Activated CD4-positive, alpha-beta T cell treated with anti-CD3 and anti-CD28 coated beads, Interleukin-2, Interleukin-4, amounts not matched to agents 100 ng/mL and 50 ng/mL, durations not matched to agents 16 hours and 8 hours (primary cell): ENCODE data around the gene PDPN.

Source experiments
- DNase-seq: peaks from one replicate; pipeline ENCODE4 v3.0.0-alpha.2; 2020; ENCODE audit warnings: low spot score

Gene PDPN

DNA sequence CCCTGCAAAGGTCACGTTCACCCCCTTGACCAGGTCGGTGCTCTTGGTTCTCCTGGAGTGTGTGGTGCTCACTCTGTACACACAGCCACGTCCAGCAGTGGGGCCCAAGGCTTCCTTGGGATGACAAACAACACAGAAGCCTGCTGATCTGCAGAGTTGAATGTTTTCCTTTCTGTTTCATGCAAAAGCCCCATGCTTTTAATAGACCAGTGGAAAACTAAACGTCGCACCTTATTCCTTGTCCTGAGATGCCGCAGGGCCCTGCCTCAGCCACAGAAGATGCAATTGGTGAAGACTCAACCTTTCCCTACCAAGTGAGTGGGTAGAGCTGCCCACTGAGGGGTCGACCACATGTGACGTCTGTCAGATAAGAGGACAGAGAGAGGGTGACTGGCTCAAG, 5.8 kb upstream of the PDPN start:
- no peak for DNase-seq

GRCh38 chr1:13581446-13581845, 2.2 kb upstream of the PDPN start:
- no peak for DNase-seq

GRCh38 chr1:13582713-13583443, 754 bp upstream of the PDPN start:
- no peak for DNase-seq

DNA sequence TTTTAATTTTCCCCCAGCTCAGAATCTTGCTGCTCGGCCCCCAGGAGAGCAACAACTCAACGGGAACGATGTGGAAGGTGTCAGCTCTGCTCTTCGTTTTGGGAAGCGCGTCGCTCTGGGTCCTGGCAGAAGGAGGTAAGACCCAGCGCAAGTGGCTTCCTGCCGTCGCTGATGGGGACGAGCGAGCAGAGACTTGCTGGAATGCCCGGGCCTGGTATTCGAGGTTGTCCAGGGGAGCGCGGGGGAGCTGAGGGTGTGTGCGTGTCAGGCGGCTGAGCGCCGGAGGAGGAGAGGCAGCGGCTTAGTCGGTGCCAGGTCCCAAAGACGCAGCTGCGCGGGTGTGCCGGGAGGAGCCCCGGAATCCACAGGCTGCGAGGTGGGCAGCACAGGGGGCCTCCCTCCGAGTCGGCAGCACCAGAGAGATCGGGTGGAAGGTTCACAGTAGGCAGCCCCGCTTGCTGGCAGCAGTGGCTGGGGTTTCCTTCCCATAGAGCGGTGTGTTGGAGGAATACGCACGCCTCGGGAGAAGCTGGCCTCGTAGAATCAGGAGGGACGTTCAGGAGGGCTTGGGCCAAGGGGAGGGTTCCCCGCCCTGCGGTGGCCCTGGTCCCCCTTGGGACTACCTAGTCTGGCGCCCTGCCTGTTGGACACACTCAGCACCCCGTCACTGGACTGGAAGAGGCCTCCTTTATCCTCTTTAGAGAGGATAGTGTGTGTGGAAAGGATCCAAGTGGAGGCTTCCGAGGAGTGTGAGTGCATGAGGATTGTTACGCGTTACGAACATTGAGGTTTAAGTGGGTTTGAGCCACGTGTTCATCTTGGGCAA, 547 bp downstream of the PDPN start:
- no peak for DNase-seq

GRCh38 chr1:13584876-13585611, 1.4 kb downstream of the PDPN start:
- no peak for DNase-seq

DNA sequence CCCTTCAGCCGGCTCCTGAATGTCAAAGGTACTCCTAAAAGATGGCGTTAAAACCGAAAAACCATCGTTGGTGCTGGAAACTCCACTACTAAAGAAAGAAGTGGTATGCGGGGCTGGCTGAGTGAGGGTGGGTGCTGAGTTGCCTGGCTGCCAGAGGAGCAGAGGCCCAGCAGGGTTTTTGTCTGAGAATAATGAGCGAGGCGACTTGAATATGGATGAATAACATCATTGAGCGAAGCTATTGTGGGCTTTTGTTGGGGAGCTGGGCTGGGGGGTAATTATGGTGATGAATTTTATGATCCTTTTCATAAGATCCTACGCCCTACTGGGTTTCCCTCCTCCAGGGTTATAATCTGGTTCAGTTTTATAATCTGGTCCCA, 2.0 kb downstream of the PDPN start:
- no peak for DNase-seq

- no peak for DNase-seq
Measured at GRCh38 chr1:13586001-13586400, 2.4 kb downstream of the PDPN start.

GRCh38 chr1:13587256-13588030, 3.8 kb downstream of the PDPN start:
- no peak for DNase-seq

- DNase-seq = no peak
Measured at GRCh38 chr1:13588946-13589796, 5.5 kb downstream of the PDPN start.

DNA sequence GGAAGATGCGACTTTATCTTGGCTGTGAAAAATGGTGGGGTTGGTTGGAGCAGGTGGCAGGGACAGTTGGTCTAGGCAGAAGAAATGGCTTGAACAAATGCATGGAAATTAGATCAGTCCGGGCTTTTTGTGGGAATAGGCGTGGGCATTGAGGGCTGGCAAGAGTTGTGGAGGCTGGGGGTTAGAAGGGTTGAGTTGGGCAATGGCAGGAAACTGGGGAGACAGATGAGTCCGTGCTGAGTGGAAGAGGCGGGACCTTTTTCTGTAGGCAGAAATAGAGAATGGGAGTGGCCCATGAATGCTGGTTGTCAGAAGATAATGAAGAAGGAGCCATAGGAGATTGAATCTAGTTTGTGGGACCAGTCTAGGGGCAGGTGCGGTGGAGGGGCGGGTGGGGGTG, 6.9 kb downstream of the PDPN start:
- no peak for DNase-seq

DNA sequence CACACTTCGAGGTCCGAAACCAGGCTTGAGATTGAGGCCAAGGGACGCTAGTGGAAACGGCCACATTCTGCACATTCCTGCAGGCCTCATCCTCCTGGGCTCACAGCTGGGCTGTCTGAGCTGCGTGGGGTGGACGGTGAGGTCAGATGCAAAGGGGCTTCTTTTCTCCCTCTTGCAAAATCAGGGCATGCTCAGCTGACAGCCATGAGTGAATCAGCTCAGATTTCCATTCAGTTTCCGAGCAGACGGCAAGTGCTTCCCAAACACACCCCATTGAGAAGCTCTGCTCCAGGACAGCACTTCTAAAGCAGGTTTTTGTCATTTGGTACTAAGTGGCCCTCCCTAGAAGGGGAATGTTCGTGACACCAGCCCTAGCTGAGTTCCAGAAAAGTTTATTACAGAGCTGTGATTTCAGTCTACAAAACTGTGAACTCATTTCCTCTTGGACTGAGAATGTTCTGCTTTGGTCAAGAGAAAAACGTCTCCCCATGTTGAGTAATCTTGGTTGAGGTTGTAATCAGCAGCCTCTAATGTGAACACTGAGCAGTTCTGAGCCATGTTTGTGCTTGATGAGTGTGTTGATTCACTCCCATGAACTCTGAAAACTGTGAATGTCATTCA, 10.0 kb downstream of the PDPN start:
- DNase-seq = no peak

- no peak for DNase-seq
Measured at GRCh38 chr1:13595411-13595810, 11.8 kb downstream of the PDPN start.

DNA sequence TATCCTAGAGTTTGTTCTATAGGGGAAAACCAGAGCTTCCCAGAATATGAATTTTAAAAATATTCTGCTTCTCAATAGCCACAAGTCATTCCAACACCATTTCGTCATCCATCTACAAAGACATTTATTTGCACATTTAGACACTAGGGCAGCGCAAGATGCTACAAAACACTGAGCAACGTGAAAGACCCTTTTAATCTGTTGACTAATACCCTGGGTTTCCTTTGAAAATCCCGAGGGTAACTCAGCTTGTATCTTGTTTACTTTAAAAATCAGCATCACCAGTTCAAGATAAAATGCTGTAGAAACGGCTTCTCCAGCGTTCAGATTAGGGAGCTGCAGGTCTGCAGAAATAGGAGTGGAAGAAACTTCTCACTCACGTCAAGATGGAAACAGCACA, 13.5 kb downstream of the PDPN start:
- DNase-seq = no peak

- DNase-seq = no peak
Measured at GRCh38 chr1:13600762-13601453, 17.3 kb downstream of the PDPN start.

DNA sequence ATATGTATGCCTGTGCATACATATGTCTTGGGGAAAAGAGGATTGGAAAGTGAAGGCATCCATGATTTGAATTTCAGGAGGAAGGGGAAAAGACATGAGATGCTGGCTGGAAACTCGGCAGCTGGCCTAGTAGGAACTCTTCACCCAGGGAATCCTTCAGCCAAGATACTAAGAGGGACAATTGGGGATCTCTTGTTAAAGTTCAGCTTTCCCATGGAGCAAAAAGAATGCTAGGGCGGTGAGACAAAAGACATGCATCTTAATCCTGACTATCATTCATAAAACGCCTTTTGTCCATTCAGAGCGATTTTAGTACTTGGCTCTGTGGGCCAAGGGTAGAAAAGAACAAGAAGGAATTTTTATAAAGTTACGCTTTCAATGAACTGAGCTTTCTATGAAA, 20.5 kb downstream of the PDPN start:
- no peak for DNase-seq

GRCh38 chr1:13604721-13605120, 21.1 kb downstream of the PDPN start:
- DNase-seq = no peak

GRCh38 chr1:13605159-13605558, 21.5 kb downstream of the PDPN start:
- DNase-seq = no peak

GRCh38 chr1:13607002-13607401, 23.4 kb downstream of the PDPN start:
- DNase-seq = no peak

GRCh38 chr1:13616234-13616633, 32.6 kb downstream of the PDPN start:
- DNase-seq = no peak

DNA sequence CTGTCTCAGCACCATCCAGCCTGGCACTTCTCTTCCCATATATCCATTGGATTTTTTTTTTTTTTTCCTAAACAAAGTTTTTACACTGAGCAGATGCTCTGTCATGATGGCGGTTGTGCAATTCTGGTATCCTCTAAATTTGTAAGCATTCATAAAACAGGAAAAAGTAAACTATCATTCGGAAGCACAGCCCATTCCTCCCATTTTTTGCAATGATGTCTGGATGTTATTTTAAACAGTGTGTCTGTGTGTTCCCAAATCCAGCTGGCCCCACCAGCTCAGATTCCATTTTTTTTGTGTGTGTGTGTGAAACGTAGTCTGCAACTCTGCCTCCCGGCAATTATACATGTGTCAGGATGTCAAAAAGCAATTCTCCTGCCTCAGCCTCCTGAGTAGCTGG, 33.5 kb downstream of the PDPN start:
- DNase-seq = no peak
